NCI-H526 (cell line): ENCODE measurements around the gene SPAG5.

Experiments used
- DNase-seq, 2 experiments: peaks; one replicate each; lab custom pipeline; 2025; lab: John Stamatoyannopoulos, UW

Gene SPAG5

DNA sequence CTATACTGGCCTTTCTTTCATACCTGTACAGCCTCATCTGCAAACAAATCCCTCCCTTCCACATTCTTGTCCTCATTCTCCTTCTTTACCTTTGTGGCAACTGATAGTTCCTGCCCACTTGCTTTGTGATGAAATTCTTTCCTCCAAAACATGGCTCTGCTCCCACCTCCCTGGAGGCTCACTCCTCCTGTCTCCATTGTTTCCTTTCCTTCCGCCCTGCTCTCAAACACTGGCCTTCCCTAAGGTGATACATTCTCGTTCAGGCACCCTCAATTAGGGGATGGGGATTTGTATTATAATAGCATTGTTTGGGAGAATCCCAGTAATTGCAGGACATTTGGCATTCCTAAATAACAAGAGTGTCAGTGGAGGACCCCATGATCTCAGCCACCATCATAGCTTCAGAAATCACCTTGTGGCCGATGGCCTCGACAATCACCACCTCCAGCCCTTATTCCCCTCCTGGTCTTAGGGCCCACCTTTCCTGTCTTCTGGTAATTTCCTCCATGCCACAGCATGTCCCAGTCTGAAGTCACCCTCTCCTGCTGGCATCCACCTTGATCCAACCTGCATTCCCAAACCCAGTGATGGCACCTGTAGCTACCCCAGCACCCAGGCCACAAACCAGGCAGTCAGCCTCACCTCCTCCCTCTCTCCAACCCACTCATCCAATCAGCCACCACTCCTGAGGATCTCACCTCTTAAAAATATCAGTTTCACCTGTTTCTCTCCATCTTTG lies 54.3 kb downstream of the SPAG5 start:
- no peak for DNase-seq

DNA sequence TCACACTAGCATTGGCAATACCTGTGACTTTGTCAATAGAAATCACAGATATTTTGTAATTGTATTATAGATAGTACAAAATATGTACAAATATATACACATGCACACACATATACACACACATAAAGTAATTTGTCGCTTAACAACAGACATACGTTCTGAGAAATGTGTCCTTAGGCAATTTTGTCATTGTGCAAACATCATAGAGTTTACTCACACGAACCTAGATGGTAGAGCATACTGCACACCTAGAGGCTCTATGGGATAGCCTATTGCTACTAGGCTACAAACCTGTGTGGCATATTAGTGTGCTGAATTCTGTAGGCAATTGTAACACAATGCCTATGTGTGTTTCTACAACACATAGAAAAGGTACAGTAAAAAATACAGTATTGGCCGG lies 57.4 kb downstream of the SPAG5 start:
- no peak for DNase-seq

DNA sequence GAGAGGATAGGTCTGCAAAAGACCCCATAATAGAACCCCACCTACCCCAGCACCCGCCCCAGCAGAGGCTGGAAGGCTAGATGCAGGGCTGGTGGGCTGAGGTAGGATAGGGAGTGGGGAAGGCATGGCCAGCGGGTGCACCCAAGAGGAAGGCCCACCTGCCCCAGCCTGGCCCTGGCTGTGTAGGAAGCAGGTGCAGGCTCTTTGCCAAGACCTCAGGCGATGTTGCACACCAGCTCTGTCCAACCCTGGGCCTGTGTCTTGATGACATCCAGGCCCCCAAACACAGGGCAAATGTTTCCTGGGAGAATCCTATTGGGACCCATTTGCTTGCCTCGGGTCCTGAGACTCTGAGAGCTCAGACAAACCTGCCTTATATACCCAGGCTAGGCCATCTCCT lies 58.6 kb downstream of the SPAG5 start:
- no peak for DNase-seq

DNA sequence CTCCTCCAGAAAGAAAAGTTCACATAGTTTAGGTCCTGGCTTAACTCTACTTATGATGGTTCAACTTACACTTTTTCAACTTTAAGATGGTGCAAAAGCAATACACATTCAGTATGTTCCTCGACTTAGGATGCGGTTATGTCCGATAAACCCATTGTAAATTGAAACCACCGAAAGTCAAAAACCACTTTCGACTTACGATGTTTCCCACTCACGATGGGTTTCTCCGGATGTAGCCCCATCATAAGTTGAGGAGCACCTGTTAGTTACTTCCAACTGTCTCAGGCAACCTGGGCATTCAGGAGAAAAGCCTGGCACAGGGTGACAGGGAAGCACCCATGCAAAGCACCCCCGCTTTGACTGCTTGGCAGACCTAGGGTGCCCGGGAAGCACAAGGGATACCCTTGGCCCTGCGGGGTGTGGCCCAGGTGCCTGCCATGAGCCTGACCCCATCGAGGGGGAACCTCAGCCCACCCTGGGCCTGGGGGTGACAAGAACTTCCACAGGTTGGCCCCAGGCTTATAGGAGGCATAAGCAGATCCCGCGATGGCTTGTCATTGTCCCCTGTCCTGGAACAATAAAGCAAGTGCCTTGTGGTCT lies 60.4 kb downstream of the SPAG5 start:
- no peak for DNase-seq

DNA sequence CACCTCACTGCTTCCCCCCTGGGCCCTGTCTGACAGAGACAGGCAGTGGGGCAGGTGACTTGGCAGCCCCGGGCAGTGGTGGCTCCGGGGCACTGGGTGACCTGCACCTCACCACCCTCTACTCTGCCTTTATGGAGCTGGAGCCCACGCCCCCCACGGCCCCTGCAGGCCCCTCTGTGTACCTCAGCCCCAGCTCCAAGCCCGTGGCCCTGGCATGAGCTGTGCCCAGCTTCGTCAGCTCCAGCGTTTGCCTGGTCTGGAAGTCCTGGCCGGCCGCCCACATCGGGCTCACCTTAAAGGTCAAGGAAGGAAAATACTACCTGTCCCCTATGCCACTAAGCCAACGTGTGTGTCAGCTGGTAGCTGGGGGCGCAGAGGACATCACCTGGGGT lies 61.6 kb downstream of the SPAG5 start:
- DNase-seq: no peak

DNA sequence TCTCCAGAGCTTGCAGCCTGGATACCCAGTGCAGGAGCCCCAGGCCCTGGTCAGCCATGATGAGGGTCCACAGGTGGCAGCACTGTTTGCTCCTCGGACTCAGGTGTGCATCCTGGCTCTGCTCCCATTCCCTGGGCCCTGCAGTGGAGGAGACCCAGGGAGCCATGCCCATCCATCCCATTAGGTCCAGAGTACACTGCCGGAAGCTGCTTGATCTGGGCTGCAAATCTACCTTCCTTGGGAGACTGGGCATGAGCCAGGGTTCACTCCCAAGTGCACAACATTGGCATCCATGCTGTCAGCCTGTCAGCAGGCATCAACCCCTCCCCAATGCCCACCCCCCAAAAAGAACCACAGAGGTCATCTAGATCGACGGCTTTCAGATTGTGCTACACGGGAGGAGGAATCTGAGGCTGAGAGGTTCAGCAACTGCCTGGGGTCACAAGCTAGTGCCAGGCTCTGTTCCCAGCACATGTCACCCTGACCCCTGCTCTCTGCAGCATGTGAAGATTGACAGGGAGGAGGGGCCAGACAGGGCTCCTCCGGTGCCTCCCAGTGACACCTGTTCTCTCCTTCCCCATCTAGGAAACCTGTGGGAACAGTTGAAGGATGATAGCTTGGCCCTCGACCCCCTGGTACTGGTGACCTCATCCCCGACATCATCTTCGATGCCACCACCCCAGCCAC lies 62.1 kb downstream of the SPAG5 start:
- DNase-seq: no peak

GRCh38 chr17:28534740-28535375 lies 64.0 kb downstream of the SPAG5 start:
- no peak for DNase-seq

DNA sequence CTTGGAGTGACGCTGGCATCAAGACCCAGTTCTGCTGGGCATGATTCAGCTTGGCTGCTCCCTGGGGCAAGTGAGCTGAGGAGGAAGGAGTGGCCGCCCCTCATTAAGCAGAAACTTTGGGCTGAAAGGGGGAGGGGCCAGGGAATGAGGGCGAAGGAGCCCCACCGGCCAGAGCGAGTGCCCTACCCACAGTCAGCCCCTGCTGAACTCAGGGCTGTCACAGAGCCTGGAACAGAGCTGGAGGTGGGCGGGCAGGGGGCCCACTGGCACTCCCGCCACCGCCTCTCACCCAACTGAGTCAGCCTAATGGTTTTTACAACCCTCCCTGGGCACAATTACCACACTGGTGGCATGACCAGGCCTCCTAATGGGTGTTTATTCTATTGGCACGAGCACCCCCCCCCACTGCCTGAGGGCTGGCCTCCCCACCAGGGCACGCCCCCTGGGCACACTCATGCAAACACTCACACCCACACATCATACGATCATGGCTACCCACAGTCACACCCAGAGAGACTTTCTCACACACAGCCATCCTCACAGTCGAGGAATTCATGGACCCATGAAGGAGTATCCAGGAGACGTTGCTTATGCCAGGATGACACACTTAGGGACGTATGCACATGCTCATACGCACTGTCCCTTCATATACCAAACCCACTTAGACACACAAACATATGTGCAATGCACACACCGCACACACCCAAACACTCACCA lies 65.6 kb downstream of the SPAG5 start:
- DNase-seq: no peak

GRCh38 chr17:28532050-28532960 lies 66.5 kb downstream of the SPAG5 start:
- DNase-seq: no peak

GRCh38 chr17:28530926-28531325 lies 67.9 kb downstream of the SPAG5 start:
- DNase-seq: no peak

GRCh38 chr17:28530250-28530649 lies 68.6 kb downstream of the SPAG5 start:
- no peak for DNase-seq

- DNase-seq: no peak
Measured at GRCh38 chr17:28529013-28529400, 69.8 kb downstream of the SPAG5 start.

DNA sequence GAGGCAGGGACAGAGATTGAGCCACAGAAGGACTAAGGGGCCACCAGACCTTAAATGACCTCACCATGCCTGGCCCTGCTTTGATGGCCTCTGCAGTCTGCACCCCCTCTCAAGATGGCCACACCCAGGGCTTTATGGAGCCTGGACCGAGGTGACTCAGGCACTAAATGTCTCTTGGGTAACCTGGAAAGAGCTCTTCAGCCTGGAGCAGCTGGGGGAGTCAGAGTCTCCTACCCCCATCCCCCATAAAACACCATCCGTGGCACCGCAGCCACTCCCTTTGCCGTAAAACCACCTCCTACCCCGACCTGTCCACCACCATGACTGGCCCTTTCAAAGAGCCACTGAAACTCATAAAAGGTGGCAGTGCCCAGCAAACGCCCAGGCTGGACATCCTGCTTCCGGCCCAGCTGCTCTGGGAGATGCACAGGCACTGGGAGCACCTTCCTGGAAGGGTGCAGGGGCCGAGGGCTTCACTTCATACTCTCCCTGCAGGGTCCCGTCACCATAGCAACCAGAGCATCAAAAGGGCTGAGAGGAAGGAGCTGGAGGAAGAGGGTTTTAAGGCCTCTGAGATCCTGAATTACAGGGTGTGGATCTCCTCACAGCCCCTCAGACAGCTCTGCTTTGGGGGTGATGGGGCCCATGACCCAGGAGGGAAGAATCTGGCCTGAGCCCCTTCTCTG lies 70.4 kb downstream of the SPAG5 start:
- no peak for DNase-seq

DNA sequence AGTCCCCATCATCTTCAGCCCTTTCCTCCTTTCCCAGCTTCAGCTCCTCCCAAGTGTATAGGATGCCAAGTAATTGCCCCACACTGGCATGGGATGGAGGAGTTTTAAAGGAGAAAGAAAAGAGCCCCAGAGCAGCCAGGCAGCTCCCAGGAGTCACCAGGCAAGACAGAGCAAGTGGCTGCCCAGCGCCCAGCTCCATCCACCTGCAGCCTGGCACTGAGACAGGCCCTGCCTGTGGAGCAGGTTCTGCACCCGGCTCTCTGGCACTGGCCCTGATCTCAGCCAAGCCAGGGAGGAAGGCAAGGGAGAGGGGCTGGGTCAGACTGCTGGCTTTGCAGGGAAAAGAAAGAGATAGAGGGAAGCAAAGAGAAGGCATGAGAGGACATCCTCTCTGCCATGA lies 71.0 kb downstream of the SPAG5 start:
- DNase-seq: no peak
